Naive thymus-derived CD4-positive, alpha-beta T cell (primary cell): ENCODE measurements around the gene CHTF18. TPM values are rescaled to one million over a fixed set of nuclear protein-coding genes. Genes with fewer than 3 reads are reported as not detected.
"Not testable (repeated sequence)": the region's sequence is repeated elsewhere in the genome, so short reads cannot be mapped to it uniquely, and the experiment has no call there.

Experiments
- ATAC-seq: fragments of 150-1000 bp; cut with Tn5 transposase; 2 replicates; pipeline ENCODE4 v1.10.0; 2021; ENCODE audit warnings: mild to moderate bottlenecking, moderate library complexity
- CTCF ChIA-PET: fragments of 350-600 bp; sonication (Branson Sonifier 250); formaldehyde crosslinking; loops from one replicate; lab custom pipeline; 2021; ENCODE audit warnings: antibody characterized with exemption; lab: Charles Lee
- POLR2A ChIA-PET: fragments of 350-600 bp; sonication (Branson Sonifier 250); formaldehyde crosslinking; loops from one replicate; lab custom pipeline; 2021; ENCODE audit warnings: antibody characterized with exemption, inconsistent platforms; lab: Charles Lee
- DNase-seq, 9 donors: peaks; one replicate each; pipeline versions ENCODE4 v3.0.0 to v3.0.0-alpha.2; 2020 to 2022; ENCODE audit warnings: mixed read lengths in 1 of 9
- H3K27ac ChIP-seq: one replicate; pipeline ENCODE4 v1.7.0; 2013; ENCODE audit warnings: mild to moderate bottlenecking, low read depth, low read length, moderate library complexity
- H3K27me3 ChIP-seq, 2 donors: one replicate each; pipeline ENCODE4 v1.7.0; 2013; ENCODE audit warnings: low read length in 2 of 2, mild to moderate bottlenecking in 2 of 2, moderate library complexity in 2 of 2; ENCODE audit not compliant: control insufficient read depth in 2 of 2, insufficient read depth in 2 of 2
- H3K36me3 ChIP-seq, 3 experiments: 1 replicate in 2 of 3; 2 replicates in 1 of 3; pipeline ENCODE4 v1.7.0; 2013; ENCODE audit warnings: low read length in 3 of 3, mild to moderate bottlenecking in 3 of 3, moderate library complexity in 1 of 3; ENCODE audit not compliant: insufficient read depth in 3 of 3, control insufficient read depth in 2 of 3
- H3K4me1 ChIP-seq, 2 donors: one replicate each; pipeline ENCODE4 v1.7.0; 2013; ENCODE audit warnings: low read length in 2 of 2, mild to moderate bottlenecking in 2 of 2, moderate library complexity in 1 of 2; ENCODE audit not compliant: control insufficient read depth in 2 of 2, insufficient read depth in 2 of 2
- H3K4me3 ChIP-seq: 2 replicates; pipeline ENCODE4 v1.7.0; 2013; ENCODE audit warnings: mild to moderate bottlenecking, low read length
- H3K9me3 ChIP-seq, 3 experiments: 1 replicate in 2 of 3; 2 replicates in 1 of 3; pipeline ENCODE4 v1.7.0; 2013; ENCODE audit warnings: low read length in 3 of 3; ENCODE audit not compliant: control insufficient read depth in 2 of 3
- H3K27ac Mint-ChIP-seq, 9 donors: one replicate each; pipeline ENCODE4 v1.8.0; 2020 to 2022; ENCODE audit warnings: mixed read lengths in 9 of 9, mild to moderate bottlenecking in 8 of 9, moderate library complexity in 5 of 9, inconsistent platforms in 2 of 9
- H3K27me3 Mint-ChIP-seq, 5 donors: one replicate each; pipeline ENCODE4 v1.8.0; 2021 to 2022; ENCODE audit warnings: mixed read lengths in 5 of 5, mild to moderate bottlenecking in 1 of 5
- H3K36me3 Mint-ChIP-seq, 5 donors: one replicate each; pipeline ENCODE4 v1.8.0; 2020 to 2022; ENCODE audit warnings: mixed read lengths in 5 of 5, mild to moderate bottlenecking in 3 of 5, inconsistent platforms in 1 of 5
- H3K4me1 Mint-ChIP-seq, 7 donors: one replicate each; pipeline ENCODE4 v1.8.0; 2020 to 2022; ENCODE audit warnings: mixed read lengths in 7 of 7, mild to moderate bottlenecking in 3 of 7, inconsistent platforms in 1 of 7
- H3K4me3 Mint-ChIP-seq, 10 donors: one replicate each; pipeline ENCODE4 v1.8.0; 2020 to 2022; ENCODE audit warnings: mild to moderate bottlenecking in 10 of 10, mixed read lengths in 10 of 10, moderate library complexity in 6 of 10, inconsistent platforms in 2 of 10
- H3K9me3 Mint-ChIP-seq, 11 donors: one replicate each; pipeline ENCODE4 v1.8.0; 2020 to 2022; ENCODE audit warnings: mixed read lengths in 11 of 11, mild to moderate bottlenecking in 4 of 11, inconsistent platforms in 1 of 11, moderate library complexity in 1 of 11
- intact Hi-C, 2 donors: fragments of 100-400 bp; cut with micrococcal nuclease; formaldehyde crosslinking; loops; one replicate each; pipeline ENCODE4 v1.15.1; 2023
- polyA plus RNA-seq, 2 donors: library from polyadenylated mRNA; unstranded; fragments of 300-500 nt; fragmentation: Illumina TruSeq; gene quantifications; one replicate each; pipeline ENCODE4 v1.2.3, GENCODE V29; 2021
- total RNA-seq, 6 experiments: library from RNA in 5 of 6; stranded (reverse) in 5 of 6; gene quantifications; 1 replicate in 5 of 6; 2 replicates in 1 of 6; pipeline ENCODE4 v1.2.3 and lab custom pipeline; 2021 to 2026

The CHTF18 gene
- total and polyA plus RNA-seq, 7 experiments from 2014 or later, result 4.5 to 74.8 (median 36.2) TPM

DNA sequence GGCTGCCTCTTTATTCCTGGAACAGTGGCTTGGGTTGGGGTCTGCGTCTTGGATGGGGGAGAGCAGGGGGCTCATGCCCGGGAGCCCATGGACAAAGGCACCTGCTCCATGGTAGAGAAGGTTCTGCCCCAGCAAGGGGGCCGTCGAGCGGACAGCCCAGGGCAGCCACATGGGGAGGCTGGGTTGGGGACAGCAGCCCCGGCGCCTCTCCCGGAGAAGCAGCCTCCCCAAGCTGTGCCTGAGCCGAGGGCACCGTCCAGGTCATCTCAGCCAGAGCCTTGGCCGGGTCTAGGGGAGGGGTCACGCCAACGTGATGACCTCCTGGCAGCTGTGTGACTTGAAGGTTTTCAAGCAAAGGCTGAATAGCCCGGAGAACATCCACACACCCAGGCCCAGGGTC, 45.0 kb downstream of the CHTF18 start:
- no peaks in the 10 kb centered on the region for H3K4me1 Mint-ChIP-seq
- CTCF ChIA-PET, result no interaction called here
- intact Hi-C loops, result no loop called here

DNA sequence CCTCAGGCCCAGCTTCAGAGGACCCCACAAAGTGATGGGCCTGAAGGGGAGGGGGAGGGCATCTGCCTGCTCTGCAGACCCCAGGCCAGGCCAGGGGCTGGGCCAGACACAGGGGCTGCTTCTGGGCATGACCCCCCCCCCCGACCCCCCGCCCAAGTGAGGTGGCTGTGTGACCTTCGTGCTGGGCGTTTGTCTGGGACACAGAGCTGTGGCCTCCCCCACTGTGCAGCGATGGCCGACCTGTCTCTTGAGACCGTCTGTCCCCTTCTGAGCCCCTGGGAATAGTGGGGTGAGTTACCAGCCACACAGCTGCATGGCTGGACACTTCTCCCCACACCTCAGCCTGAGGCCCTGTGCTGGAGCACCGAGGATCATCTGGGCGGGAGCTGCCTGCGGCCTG, 47.0 kb downstream of the CHTF18 start:
- CTCF ChIA-PET, result no interaction called here

More for the DNA sequence above, 45.0 kb downstream of the CHTF18 start:
- H3K4me1 ChIP-seq, result no peaks in the 10 kb centered on the region
- POLR2A ChIA-PET, result no interaction called here
- H3K4me3 Mint-ChIP-seq, result no peak overlapping the region
- H3K9me3 ChIP-seq, result peaks cover 0 to 17% (median 0%) of the 10 kb centered on the region in 3 experiments
- no peak overlapping the region for H3K27ac ChIP-seq
- H3K36me3 ChIP-seq, result no peaks in the 10 kb centered on the region
- no peak for ATAC-seq
- peaks cover 0 to 5% (median 0%) of the 10 kb centered on the region in 5 donors for H3K36me3 Mint-ChIP-seq
- peaks cover 0 to 11% (median under 1%) of the 10 kb centered on the region in 5 donors for H3K27me3 Mint-ChIP-seq
- DNase-seq, result no peak
- H3K27ac Mint-ChIP-seq, result no peak overlapping the region
- H3K9me3 Mint-ChIP-seq, result peaks cover 0 to 28% (median 12%) of the 10 kb centered on the region in 11 donors
- H3K27me3 ChIP-seq, result no peaks in the 10 kb centered on the region
- no peak overlapping the region for H3K4me3 ChIP-seq

DNA sequence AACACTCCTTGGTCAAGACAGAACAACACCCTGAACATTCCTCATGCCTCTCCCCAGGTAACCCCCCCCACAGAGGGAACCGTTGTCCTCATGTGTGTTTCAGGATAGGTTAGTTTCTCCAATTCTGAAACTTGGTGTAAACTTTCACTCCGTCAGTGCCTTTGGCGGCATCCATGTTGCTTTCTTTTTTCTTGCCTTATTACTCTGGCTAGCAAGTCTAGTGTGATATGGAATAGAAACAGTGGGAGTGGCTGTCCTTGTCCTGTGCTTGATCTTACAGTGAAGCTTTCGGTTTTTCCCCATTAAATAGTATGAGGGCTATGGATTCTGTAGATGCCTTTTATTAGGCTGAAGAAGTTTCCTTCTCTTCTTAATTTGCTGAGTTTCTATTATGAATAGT, 47.8 kb downstream of the CHTF18 start:
- H3K27me3 ChIP-seq, result no peaks in the 10 kb centered on the region
- Mint-ChIP-seq H3K4me1 (no peaks in the 10 kb centered on the region), H3K27ac (no peak overlapping the region), H3K36me3 (peaks cover 0 to 5% (median 0%) of the 10 kb centered on the region in 5 donors), H3K4me3 (no peak overlapping the region), H3K27me3 (peaks cover 0 to 5% (median 0%) of the 10 kb centered on the region in 5 donors), H3K9me3 (peaks cover 0 to 32% (median 12%) of the 10 kb centered on the region in 11 donors)
- H3K9me3 ChIP-seq, result peaks cover 0 to 17% (median 0%) of the 10 kb centered on the region in 3 experiments
- ChIA-PET CTCF (no interaction called here), POLR2A (no interaction called here)
- H3K4me3 ChIP-seq, result no peak overlapping the region
- H3K27ac ChIP-seq, result no peak overlapping the region
- no peak for DNase-seq
- no peak for ATAC-seq
- no peaks in the 10 kb centered on the region for H3K36me3 ChIP-seq
- H3K4me1 ChIP-seq, result no peaks in the 10 kb centered on the region
- intact Hi-C loops, result no loop called here

More for the DNA sequence above, 47.0 kb downstream of the CHTF18 start:
- Mint-ChIP-seq H3K4me3 (no peak overlapping the region), H3K9me3 (peaks cover 0 to 32% (median 12%) of the 10 kb centered on the region in 11 donors), H3K27ac (no peak overlapping the region), H3K27me3 (peaks cover 0 to 5% (median 0%) of the 10 kb centered on the region in 5 donors), H3K36me3 (peaks cover 0 to 5% (median 0%) of the 10 kb centered on the region in 5 donors), H3K4me1 (no peaks in the 10 kb centered on the region)
- H3K27me3 ChIP-seq, result no peaks in the 10 kb centered on the region
- ATAC-seq (no peak), DNase-seq (no peak)
- no peak overlapping the region for H3K27ac ChIP-seq
- POLR2A ChIA-PET, result no interaction called here
- peaks cover 0 to 17% (median 0%) of the 10 kb centered on the region in 3 experiments for H3K9me3 ChIP-seq
- intact Hi-C loops, result no loop called here
- no peaks in the 10 kb centered on the region for H3K36me3 ChIP-seq
- no peaks in the 10 kb centered on the region for H3K4me1 ChIP-seq
- no peak overlapping the region for H3K4me3 ChIP-seq

DNA sequence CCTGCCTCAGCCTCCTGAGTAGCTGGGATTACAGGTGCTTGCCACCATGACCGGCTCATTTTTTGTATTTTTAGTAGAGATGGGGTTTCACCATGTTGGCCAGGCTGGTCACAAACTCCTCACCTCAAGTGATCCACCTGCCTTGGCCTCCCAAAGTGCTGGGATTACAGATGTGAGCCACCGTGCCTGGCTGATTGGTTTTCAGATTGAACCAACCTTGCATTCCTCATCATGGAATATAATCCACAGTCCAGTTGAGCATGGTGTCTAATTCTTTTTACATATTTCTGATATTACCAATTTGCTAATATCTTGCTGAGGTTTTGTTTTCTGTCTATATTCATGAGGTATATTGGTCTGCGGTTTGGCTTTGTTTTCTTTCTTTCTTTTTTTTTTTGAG, 48.4 kb downstream of the CHTF18 start:
- H3K4me3 Mint-ChIP-seq, H3K36me3 Mint-ChIP-seq, DNase-seq, H3K27ac ChIP-seq, H3K4me1 Mint-ChIP-seq, intact Hi-C loops, H3K4me3 ChIP-seq, H3K27me3 ChIP-seq, CTCF ChIA-PET, H3K36me3 ChIP-seq, H3K27me3 Mint-ChIP-seq, POLR2A ChIA-PET, ATAC-seq, H3K4me1 ChIP-seq, H3K27ac Mint-ChIP-seq: not testable (repeated sequence)
- H3K9me3 ChIP-seq, result peaks cover 0 to 17% (median 0%) of the 10 kb centered on the region in 3 experiments
- H3K9me3 Mint-ChIP-seq, result peaks cover 0 to 32% (median 12%) of the 10 kb centered on the region in 11 donors

DNA sequence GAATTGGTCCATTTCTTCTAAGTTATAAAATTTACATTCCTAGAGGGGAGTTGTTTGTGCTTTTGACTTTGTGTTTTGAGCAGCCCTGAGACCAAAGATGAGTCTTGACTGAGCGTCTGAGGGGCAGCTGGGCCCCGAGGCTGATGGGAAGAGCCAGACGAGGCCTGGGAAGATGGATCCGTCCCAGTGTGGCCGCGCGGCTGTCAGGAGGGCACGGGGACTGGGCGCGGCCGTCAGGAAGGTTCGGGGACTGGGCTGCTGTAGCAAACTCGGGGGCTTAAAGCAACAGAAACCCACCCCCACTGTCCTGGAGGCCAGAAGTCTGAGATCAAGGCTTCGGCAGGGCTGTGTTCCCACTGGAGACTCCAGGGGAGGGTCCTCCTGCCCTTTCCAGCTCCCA, 50.3 kb downstream of the CHTF18 start:
- CTCF ChIA-PET, result no interaction called here
- intact Hi-C loops, result no loop called here

DNA sequence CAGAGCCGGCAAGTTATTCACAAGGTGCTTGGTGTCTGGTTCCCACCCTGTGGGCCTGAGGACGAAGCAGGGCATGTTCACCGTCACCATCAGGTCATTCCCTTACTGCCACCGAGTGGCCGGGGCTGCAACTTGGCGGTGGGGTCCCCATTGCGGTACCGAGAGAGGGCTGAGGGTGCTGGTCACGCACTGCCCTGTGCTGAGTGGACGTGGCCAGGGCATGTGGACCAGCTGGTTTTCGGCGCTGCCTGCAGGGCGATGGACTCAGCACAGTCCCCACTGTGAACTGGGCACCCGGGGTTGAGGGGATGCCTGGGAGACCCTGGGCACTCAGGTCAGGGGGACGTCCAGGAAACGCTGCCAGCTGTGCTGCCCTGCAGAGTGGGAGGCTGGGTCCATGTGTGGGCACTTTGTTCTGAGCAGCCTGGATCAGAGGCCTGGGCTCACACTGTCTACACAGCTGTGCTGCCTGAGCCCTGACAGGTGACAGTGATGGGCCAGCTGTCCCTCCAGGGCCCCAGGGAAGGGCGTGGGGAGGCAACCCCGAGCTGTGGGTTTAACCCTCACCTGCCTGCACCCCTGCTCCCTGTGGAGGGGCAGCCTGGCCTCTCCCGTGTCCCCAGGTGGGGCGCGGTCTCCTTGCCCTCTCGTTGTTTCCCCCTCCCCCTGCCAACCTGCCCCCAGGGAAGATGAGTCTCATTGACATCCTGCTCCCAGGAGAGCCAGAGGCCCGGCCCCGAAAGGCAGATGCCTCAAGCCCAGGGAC, 51.4 kb downstream of the CHTF18 start:
- Mint-ChIP-seq H3K27me3 (peaks cover 0 to 5% (median 0%) of the 10 kb centered on the region in 5 donors), H3K4me3 (no peak overlapping the region), H3K4me1 (no peaks in the 10 kb centered on the region), H3K27ac (no peak overlapping the region), H3K9me3 (peaks cover 0 to 32% (median 10%) of the 10 kb centered on the region in 11 donors), H3K36me3 (peaks cover 0 to 5% (median 0%) of the 10 kb centered on the region in 5 donors)
- no peak for DNase-seq
- intact Hi-C loops, result no loop called here
- no peak for ATAC-seq
- H3K9me3 ChIP-seq, result peaks cover 0 to 17% (median 0%) of the 10 kb centered on the region in 3 experiments
- POLR2A ChIA-PET, result no interaction called here
- H3K27me3 ChIP-seq, result no peaks in the 10 kb centered on the region
- H3K27ac ChIP-seq, result no peak overlapping the region
- no peaks in the 10 kb centered on the region for H3K4me1 ChIP-seq
- CTCF ChIA-PET, result interaction anchor here (0.6 kb wide), 1 partner anchor 419 kb away, joined by 4 read pairs; no protein-coding TSS in a partner anchor
- H3K4me3 ChIP-seq, result no peak overlapping the region
- H3K36me3 ChIP-seq, result no peaks in the 10 kb centered on the region

More for the DNA sequence above, 50.3 kb downstream of the CHTF18 start:
- H3K27me3 ChIP-seq, result no peaks in the 10 kb centered on the region
- no peak overlapping the region for H3K27ac ChIP-seq
- Mint-ChIP-seq H3K4me3 (no peak overlapping the region), H3K36me3 (peaks cover 0 to 5% (median 0%) of the 10 kb centered on the region in 5 donors), H3K27ac (no peak overlapping the region), H3K4me1 (no peaks in the 10 kb centered on the region), H3K9me3 (peaks cover 0 to 32% (median 12%) of the 10 kb centered on the region in 11 donors), H3K27me3 (peaks cover 0 to 5% (median 0%) of the 10 kb centered on the region in 5 donors)
- no peaks in the 10 kb centered on the region for H3K36me3 ChIP-seq
- POLR2A ChIA-PET, result no interaction called here
- H3K4me1 ChIP-seq, result no peaks in the 10 kb centered on the region
- no peak overlapping the region for H3K4me3 ChIP-seq
- DNase-seq (no peak), ATAC-seq (no peak)
- H3K9me3 ChIP-seq, result peaks cover 0 to 17% (median 0%) of the 10 kb centered on the region in 3 experiments
